ENCODE measurements around the gene SPPL3.
"Not testable (repeated sequence)": the region's sequence is repeated elsewhere in the genome, so short reads cannot be mapped to it uniquely, and the experiment has no call there.

The SPPL3 gene

DNA sequence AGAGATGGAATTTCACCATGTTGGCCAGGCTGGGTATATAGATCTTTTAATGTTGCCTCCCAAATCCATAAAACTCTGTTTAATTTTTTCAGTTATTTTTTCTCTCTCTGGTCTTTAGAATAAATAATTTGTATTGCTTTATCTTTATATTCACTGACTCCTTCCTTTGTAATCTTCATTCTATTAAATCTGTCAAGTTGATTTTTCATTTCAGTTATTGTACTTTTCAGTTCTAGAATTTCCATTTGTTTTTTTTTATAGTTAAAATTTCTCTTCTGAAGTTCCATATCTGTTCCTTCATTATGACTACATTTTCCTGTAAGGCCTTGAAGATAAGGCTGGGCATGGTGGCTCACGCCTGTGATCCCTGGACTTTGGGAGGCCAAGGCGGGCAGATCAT lies 13.6 kb upstream of the SPPL3 start:
- DNase-seq = no peak

DNA sequence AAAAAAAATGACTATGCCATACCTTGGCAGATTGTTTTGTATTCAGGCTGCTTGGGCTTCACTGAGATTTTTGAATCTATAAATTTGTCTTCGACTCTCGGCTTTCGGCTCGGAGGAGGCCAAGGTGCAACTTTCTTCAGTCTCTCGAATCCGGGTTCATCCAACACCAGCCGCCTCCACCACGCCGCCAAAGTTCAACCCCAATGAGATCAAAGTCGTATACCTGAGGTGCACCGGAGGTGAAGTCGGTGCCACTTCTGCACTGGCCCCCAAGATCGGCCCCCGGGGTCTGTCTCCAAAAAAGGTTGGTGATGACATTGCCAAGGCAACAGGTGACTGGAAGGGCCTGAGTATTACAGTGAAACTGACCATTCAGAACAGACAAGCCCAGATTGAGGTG lies 12.4 kb upstream of the SPPL3 start:
- no peak for DNase-seq

DNA sequence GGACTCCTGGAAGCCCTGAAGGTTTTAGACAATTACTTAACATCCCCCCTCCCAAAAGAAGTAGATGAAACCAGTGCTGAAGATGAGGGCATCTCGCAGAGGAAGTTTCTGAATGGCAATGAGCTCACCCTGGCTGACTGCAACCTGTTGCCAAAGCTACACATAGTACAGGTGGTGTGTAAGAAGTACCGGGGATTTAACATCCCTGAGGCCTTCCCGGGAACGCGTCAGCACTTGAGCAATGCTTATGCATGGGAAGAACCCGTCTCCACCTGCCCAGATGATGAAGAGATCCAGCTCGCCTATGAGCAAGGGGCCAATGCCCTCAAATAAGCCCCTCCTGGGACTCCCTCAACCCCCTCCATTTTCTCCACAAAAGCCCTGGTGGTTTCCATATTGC lies 10.6 kb upstream of the SPPL3 start:
- DNase-seq = no peak

DNA sequence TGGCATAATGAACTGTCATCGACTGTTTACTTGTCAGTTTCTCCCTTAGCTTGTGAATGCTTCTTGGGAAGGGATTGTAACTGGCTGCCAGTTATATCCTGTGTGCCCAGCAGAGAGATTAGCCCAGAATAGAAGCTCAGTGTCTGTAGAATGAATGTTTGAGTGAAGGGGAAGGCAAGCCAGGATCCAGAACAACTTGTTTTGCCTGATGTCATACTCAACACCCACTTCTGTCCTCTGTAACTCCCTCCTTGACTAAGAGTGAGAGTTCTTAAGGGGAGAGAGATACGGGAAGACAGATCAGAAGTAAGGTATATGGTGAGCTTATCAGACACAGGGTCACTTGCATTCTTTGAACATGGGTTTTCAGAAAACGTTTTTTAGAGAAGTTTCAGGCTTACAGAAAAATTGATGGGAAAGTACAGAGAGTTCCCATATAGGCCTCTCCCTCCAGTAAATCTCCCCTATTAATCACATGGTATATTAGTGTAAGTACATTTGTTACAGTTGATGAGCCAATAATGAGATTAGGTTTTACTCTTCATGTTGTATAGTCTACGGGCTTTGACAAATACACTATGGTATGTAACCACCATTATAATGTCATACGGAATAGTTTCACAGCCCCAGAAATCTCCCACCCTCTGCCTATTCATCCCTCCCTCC lies 5.6 kb upstream of the SPPL3 start:
- DNase-seq = no peak

DNA sequence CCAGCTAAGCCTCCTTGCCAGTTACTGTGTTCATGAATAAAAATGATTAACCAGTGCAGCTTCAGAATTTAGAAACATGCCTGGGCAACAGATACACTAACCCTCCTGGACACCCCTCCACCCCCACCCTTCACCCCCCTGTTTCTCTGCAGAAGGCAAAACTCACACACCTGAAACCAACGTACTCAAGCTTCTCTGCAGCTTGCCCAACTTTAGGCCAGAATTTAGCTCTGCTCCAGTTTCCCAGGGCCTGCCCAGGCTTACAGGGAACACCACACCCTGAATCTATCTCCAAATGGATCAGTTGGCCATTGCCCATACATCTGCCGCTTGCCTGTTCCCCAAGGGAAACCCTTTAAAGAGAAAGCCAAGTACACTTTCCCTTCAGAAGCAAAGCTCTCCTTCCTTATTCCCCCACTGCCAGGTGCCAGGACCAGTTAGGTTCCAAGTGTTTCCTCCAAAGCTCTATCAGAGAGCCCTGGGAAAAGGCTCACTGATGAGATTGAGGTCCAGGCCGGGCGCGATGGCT lies 1.8 kb upstream of the SPPL3 start:
- DNase-seq = no peak

DNA sequence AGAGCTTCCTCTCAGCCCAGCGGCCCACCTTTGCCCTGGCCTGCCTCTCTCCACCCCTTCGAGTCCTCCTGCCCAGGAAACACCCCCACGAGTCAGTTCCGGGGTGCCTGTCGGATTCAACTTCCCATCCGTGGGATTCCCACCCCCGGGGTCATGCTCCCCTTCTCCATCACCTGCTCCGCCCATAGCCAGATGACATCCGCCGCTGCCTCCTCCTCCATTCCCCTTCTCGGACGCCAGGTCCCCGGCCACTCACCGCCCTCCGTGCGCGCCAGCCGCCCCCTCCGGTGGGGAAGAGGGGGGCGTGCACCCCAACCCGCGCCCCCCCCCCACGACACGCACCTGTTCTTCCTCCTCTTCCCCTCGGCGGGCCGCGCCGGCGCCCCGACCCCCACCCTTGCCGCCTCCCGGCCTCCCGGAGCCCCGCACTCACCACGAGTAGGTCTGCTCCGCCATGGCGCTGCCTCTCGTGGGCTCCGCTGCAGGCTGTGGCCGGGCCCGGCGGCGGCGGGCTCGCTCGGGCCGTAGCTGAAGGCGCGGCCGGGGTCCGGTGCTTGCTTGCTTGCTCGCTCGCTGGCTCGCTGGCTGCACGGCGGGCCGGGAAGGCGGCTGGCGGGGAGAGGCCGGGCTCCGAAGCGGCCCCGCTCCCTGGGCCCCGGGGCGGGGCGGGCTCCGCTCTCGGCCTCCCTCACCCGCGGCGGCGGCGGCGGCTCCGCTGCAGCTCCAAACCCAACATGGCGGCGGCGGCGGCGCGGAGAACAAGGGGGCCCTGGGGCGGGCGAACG lies 554 bp downstream of the SPPL3 start:
- DNase-seq = peak; percentile 19

DNA sequence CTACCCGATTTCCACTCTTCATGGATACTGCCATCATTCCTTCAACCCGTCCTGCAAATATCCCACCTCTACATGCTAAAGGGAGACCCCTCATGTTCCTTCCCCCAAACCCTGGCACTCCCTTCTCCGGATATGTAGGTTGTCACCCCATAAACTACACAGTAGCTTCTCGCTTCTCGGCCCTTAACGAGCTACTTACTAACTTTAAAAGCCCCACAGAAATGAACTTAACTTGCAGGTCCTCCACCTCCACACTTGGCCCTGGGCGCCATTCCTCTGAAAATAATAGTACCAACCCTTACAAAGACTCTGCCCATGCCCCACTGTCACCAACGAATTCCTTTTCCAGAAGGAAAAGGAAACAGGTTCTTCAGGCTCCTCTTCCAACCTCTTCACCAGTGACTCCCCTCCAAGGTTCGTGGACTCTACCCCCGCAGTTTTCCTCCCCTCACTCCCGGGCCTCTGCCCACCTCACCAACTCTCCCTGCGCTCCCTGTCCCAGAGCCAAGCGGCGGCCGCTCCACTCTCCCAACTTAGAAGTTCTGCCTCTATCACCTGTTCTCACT lies 1.2 kb downstream of the SPPL3 start:
- no peak for DNase-seq

DNA sequence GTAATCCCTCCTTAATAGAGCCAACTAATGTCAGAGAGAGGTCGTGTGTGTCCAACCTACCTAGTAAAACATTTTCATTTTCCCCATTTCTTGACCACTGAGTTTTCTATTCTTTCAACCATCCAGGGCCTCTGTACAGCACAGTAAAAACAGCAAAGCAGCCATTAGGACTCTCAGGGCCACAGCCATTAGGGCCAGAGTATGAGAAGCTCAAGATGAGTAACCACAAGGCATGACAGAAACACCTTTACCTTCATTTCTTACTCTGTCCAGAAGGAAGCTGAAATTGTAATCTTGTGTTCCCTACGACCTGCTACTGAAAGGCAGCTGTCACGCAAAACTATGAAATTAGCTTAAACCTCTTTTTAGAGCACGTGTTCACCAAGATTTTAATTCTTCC lies 2.3 kb downstream of the SPPL3 start:
- DNase-seq = no peak

DNA sequence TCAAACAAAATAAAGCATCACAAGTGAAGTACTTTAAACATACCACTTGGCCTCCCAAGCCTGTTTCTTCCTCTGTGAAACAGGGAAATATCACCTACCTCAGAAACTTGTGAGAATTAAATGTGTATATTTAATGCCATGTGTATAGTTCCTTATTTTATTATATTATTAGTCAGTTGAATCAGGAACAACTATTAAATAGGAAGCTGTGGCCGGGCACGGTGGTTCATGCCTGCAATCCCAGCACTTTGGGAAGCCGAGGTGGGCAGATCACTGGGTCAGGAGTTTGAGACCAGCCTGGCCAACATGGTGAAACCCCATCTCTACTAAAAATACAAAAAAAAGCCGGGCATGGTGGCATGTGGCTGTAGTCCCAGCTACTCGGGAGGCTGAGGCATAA lies 3.1 kb downstream of the SPPL3 start:
- not testable (repeated sequence) for DNase-seq

DNA sequence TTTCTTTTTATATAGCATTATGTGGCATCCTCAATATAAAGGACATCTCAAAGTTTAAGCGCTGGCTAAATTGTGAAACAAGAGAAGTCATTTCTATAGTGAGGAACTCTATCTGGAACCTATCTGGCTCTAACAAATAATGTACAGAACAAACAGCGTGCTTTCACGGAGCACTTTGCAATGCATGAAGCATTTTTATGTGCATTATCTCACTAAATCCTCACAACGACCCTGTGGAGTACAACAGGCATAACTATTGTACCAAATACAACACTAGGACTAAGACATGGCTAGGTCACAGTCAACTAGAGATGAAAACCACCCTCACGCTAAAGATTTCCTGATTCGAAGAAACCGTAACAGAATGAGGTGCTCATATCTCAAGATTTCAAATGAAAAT lies 8.6 kb downstream of the SPPL3 start:
- no peak for DNase-seq

DNA sequence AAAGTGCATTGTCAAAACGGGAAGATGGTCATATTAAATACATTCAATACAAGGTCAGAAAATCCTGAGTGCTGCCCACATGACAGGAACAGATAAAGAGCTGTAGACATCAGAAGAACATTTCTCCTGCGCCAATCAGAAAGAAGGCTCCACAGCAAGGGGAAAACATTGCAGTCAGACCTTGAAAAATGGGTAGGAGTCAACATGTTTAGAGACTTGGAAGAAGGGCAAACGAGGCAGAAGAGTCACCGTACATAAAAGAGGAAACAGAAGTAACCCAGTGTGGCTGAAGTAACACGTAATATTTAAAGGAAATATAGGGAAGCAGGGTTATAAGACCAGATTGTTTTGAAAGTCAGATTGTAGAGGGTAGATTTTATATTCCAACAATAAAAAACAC lies 11.9 kb downstream of the SPPL3 start:
- no peak for DNase-seq

DNA sequence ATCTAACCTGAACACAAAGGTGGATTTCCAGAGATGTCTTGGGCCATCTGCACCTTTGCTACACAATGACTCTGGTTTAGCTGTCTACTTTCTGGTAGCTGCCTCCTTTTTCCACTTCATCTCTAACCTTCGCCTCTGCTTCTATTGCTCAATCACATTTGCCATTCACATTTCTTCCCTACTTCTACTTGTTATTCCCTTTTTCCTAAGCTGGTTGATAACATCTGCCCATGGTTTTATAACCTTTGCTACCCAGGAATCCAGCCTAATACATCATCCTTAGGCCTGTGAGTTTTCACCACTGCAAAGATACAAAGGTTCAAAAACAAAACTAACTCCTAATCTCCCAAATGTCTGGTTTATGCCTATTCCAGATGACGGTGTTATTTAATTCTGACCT lies 13.2 kb downstream of the SPPL3 start:
- no peak for DNase-seq

DNA sequence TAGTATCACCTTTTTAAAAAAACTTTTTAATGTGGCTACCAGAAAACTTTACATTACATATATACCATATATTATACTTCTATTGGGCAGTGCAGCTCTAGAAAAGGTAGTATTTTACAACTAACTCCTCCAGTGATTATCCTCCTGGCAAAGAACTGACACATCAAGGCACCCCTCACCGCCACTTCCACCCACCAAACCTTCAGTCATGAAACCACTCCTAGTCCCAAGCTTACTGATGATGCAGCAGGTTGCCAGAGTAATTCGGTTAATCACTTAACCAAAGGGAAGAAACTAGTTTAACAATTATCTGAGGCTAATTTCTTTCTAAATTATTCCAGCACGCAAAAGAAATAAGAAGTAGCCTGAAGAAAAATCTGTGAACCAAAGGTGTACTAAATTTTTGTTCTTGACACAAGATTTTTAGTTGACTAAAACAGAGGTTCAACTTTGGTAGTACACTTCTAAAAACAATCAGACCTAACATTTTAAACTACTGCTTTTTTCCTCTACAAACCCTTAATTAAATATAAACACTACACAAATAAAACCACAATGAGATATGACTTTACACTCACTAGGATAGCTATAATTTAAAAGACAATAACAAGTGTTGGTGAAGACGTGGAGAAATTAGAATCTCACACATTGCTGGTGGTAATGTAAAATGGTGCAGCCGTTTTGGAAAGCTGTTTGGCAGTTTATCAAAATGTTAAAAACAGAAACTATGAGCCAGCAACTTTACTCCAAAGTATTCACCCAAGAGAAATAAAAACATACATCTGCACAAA lies 16.7 kb downstream of the SPPL3 start:
- no peak for DNase-seq

DNA sequence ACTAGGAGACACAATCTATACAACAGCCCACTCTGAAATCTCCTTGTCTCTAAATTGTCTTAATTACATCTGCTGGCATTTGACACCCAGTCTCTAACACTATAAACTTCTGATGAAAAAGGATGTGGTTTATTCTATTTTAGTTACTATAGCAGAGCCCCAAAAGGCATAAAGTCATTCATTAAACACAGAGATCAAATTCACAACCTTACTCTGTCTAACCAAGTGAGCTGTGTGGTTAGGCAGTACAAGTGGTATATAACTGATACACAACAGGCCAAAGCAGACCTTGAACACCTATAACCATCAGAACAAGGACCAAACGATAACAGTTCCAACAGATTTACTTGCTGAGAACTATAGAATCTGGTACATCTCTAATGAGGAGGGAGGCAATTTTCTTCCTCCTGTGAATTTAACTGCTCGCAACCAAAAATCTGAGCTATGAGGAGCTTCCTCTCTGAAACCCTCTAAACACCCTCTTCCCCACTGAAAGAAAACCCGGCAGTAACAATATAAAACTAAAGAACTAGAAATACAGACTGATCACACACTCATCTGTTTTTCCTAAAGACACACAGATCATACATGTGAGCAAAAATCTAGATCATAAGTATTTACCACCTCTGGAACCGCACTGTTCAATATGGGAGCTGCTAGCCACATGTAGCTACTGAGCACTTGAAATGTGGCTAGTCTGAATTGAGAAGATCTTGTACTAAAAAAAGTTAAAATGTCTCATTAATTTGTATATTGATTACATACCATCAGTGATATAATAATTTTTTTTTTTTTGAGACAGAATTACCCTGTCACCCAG lies 17.7 kb downstream of the SPPL3 start:
- no peak for DNase-seq

DNA sequence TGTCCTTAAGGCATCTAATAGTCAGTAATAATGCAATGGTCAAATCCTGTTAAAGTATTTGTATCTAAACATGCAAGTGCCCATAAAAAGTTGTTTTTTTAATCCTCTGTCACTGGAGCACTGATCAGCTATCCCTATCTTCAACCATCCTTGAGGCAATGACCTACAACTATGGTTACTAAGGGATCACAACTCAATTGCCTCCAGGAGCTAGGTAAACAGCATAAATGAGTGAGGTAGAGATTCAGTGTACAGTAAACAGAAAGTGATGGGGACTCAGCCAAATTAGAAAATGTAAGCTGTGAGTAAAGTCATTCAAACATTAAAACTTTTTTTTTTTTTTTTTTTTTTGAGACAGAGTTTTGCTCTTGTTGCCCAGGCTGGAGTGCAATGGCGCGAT lies 18.6 kb downstream of the SPPL3 start:
- DNase-seq = no peak

DNA sequence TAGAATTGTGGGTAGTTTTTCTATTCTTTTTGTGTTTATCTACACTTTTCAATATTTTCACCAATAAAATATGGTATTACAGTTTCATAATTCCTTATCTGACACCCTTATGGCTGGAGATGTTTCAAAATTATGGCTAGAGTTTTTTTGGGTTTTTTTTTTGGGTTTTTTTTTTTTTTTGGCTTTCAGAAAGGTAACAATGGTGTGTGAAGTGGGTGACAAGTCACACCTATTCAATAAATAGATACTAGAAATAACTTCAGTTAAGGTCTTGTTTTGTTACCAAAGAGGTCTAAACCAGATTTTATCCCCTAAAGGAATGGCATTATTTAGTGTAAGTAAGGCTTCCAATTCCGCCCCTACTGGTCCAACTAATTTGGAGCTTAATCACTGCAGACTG lies 19.5 kb downstream of the SPPL3 start:
- no peak for DNase-seq

DNA sequence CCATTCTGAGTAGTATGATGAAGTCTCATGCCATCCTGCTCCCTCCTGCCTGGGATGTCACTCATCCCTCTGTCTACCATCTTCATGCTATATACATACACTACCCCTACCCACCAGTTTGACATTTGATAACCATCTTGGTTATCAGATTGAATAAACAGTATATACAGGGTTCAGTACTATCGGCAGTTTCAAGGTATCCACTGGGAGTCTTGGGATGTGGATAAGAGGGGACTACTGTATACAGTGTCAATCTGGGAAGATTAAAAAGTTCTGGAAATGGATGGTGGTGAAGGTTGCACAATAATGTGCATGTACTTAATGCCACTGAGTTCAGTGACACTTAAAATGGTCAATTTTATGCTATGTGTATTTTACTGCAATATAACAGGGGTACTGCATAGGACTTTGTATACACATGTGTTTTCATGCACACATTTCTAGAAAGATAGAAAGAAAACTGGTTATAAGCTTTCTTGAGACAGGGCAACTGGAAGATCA lies 22.1 kb downstream of the SPPL3 start:
- DNase-seq = no peak

DNA sequence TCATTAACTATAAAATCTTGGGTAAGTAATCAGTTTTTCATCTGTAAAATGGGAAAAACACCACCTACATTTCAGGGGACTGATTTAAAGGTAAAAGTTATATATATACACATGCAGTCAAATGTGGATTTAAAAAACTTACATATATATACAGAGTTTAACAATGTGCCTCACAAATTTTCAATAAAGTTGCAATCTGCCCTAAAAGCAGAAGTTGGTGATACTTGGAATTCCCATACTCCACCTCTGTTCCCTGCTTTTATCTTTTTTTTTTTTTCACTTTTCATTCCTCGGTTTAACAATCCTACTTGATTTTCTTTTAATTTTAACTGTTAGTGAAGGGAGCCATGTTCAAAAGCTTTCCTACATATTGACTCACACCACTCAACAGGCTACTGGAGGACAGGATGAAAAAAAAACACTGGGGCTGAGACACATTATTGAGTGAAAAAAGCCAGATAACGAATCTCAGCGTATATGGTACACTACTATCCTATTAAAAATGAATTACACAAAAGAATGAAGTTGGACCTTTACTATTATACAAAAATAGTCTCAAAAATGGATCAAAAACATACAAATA lies 24.3 kb downstream of the SPPL3 start:
- DNase-seq = no peak

DNA sequence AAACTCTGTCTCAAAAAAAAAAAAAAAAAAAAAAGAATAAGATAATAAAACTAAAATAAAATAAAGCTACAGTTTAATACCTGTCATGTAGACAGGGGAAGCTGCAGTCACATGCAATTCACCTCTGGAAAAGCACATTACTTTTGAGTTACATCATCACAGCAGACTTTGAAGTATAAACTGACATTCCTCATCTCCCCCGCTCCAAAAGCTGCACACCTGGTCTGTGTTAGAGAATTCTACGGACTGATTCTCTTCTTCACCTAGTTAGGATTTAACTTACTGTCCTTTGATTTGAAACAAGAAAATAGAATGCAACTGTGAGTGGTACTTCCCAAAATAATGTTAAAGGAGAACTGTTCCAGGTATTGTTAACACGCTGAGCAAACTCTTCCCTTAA lies 25.1 kb downstream of the SPPL3 start:
- DNase-seq = no peak

DNA sequence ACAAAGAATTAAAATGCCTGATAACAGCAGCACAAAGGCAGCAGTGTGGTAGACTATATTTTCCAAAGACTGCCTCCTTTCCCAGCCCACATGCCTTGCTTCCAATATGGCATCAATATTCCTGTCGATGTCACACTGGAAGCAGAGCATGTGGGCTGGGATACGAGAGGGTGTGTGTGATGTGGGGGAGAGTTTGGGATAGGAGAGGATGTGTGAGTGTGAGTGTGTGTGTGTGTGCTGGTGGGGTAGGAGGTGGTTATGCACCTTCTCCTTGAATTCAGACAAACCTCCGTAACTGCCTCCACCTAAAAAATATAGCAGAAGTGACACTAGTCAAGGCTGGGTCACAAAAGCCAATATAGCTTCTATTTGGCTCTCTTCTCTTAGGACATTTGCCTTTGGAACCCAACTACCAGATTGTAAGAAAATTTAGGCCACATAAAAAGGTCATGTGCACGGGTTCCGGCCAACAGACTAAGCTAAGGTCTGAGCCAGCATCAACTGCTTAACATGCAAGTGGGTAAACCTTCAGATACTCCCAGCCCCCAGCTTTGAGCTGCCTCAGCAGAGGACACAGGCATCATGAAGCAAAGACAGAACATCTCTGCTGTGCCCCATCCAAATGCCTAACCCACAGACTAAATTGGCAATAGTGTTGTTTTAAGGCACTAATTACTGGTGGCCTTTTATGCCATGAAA lies 29.5 kb downstream of the SPPL3 start:
- no peak for DNase-seq

DNA sequence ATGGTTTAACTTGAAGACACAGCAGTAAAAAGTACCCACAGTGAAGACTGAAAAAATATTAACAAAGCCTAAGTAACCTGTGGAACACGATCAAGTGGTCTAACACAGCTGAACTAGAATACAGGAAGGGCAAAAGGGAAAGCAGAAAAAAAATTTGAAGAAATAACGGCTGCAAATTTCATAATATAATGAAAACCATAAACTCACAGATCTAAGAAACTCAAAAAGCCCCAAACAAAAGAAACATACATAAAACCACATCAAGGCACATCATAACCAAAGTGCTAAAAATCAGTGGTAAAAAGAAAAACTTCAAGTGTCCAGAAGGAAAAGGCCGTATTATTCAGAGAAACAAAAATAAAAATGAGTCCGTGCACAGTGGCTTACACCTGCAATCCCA lies 30.9 kb downstream of the SPPL3 start:
- no peak for DNase-seq

Measured in T1000 (cell line).